ENCODE measurements around the gene XXYLT1. TPM values are rescaled to one million over a fixed set of nuclear protein-coding genes. Genes with fewer than 3 reads are reported as not detected.
A peak's percentile ranks its signal among the peaks of the same experiment; 100 is the strongest.

Gene XXYLT1
- total and polyA plus RNA-seq, 9 donors = 17.2 to 30.7 (median 23.9) TPM

- no peaks in the 10 kb centered on the region for H3K36me3 ChIP-seq (ENCODE audit: control insufficient read depth, insufficient read depth, low read length)
- WGBS (ENCODE audit: insufficient coverage) = 50% methylated on average over 1 of the region's 12 CpGs
Measured at GRCh38 chr3:195105841-195106417, 165.0 kb downstream of the XXYLT1 start.

GRCh38 chr3:195105389-195105788, 165.6 kb downstream of the XXYLT1 start:
- DNase-seq = peak; percentile 46
- no peaks in the 10 kb centered on the region for H3K36me3 ChIP-seq (ENCODE audit: control insufficient read depth, insufficient read depth, low read length)
- no peak overlapping the region for H3K27ac ChIP-seq (ENCODE audit: low read length)
- H3K27me3 ChIP-seq (ENCODE audit: control insufficient read depth, insufficient read depth, low read length) = no peaks in the 10 kb centered on the region
- H3K4me3 ChIP-seq (ENCODE audit: low read length) = no peak overlapping the region
- 67% methylated on average over 9 of the region's 13 CpGs for WGBS (ENCODE audit: insufficient coverage)
- H3K4me1 ChIP-seq (ENCODE audit: control insufficient read depth, insufficient read depth, low read length) = peaks cover 13% of the 10 kb centered on the region
- H3K9me3 ChIP-seq (replicated peaks; ENCODE audit: control insufficient read depth, low read depth, low read length) = no peaks in the 10 kb centered on the region

More at GRCh38 chr3:195105841-195106417, 165.0 kb downstream of the XXYLT1 start:
- peak overlapping the region; percentile 15 for H3K4me3 ChIP-seq (ENCODE audit: low read length)
- no peak overlapping the region for H3K27ac ChIP-seq (ENCODE audit: low read length)
- H3K9me3 ChIP-seq (replicated peaks; ENCODE audit: control insufficient read depth, low read depth, low read length) = no peaks in the 10 kb centered on the region
- DNase-seq = no peak
- H3K27me3 ChIP-seq (ENCODE audit: control insufficient read depth, insufficient read depth, low read length) = no peaks in the 10 kb centered on the region
- H3K4me1 ChIP-seq (ENCODE audit: control insufficient read depth, insufficient read depth, low read length) = peaks cover 14% of the 10 kb centered on the region

GRCh38 chr3:195104340-195104739, 166.6 kb downstream of the XXYLT1 start:
- Histone ChIP-seq H3K36me3 (ENCODE audit: control insufficient read depth, insufficient read depth, low read length) (no peaks in the 10 kb centered on the region), H3K9me3 (replicated peaks; ENCODE audit: control insufficient read depth, low read depth, low read length) (no peaks in the 10 kb centered on the region), H3K27ac (ENCODE audit: low read length) (no peak overlapping the region), H3K4me3 (ENCODE audit: low read length) (no peak overlapping the region), H3K4me1 (ENCODE audit: control insufficient read depth, insufficient read depth, low read length) (peaks cover 13% of the 10 kb centered on the region), H3K27me3 (ENCODE audit: control insufficient read depth, insufficient read depth, low read length) (no peaks in the 10 kb centered on the region)
- DNase-seq = no peak
- 77% methylated on average over 7 of the region's 8 CpGs for WGBS (ENCODE audit: insufficient coverage)

GRCh38 chr3:195103623-195104022, 167.3 kb downstream of the XXYLT1 start:
- peaks cover 15% of the 10 kb centered on the region for H3K4me1 ChIP-seq (ENCODE audit: control insufficient read depth, insufficient read depth, low read length)
- no peaks in the 10 kb centered on the region for H3K9me3 ChIP-seq (replicated peaks; ENCODE audit: control insufficient read depth, low read depth, low read length)
- H3K27me3 ChIP-seq (ENCODE audit: control insufficient read depth, insufficient read depth, low read length) = no peaks in the 10 kb centered on the region
- DNase-seq = no peak
- H3K36me3 ChIP-seq (ENCODE audit: control insufficient read depth, insufficient read depth, low read length) = no peaks in the 10 kb centered on the region
- no CpG with 5 or more reads among the region's 2 CpGs for WGBS (ENCODE audit: insufficient coverage)
- H3K4me3 ChIP-seq (ENCODE audit: low read length) = no peak overlapping the region
- H3K27ac ChIP-seq (ENCODE audit: low read length) = no peak overlapping the region

GRCh38 chr3:195102609-195103467, 168.1 kb downstream of the XXYLT1 start:
- H3K4me3 ChIP-seq (ENCODE audit: low read length) = no peak overlapping the region
- H3K4me1 ChIP-seq (ENCODE audit: control insufficient read depth, insufficient read depth, low read length) = peaks cover 15% of the 10 kb centered on the region
- DNase-seq = peak; percentile 79
- no peaks in the 10 kb centered on the region for H3K36me3 ChIP-seq (ENCODE audit: control insufficient read depth, insufficient read depth, low read length)
- H3K27ac ChIP-seq (ENCODE audit: low read length) = peak overlapping the region; percentile 21
- WGBS (ENCODE audit: insufficient coverage) = 82% methylated on average over 6 of the region's 32 CpGs
- no peaks in the 10 kb centered on the region for H3K27me3 ChIP-seq (ENCODE audit: control insufficient read depth, insufficient read depth, low read length)
- H3K9me3 ChIP-seq (replicated peaks; ENCODE audit: control insufficient read depth, low read depth, low read length) = no peaks in the 10 kb centered on the region

GRCh38 chr3:195101927-195102608, 168.9 kb downstream of the XXYLT1 start:
- 84% methylated on average over 9 of the region's 13 CpGs for WGBS (ENCODE audit: insufficient coverage)
- no peaks in the 10 kb centered on the region for H3K27me3 ChIP-seq (ENCODE audit: control insufficient read depth, insufficient read depth, low read length)
- DNase-seq = no peak
- H3K4me3 ChIP-seq (ENCODE audit: low read length) = no peak overlapping the region
- H3K9me3 ChIP-seq (replicated peaks; ENCODE audit: control insufficient read depth, low read depth, low read length) = no peaks in the 10 kb centered on the region
- peaks cover 15% of the 10 kb centered on the region for H3K4me1 ChIP-seq (ENCODE audit: control insufficient read depth, insufficient read depth, low read length)
- no peak overlapping the region for H3K27ac ChIP-seq (ENCODE audit: low read length)
- H3K36me3 ChIP-seq (ENCODE audit: control insufficient read depth, insufficient read depth, low read length) = no peaks in the 10 kb centered on the region

- Histone ChIP-seq H3K27me3 (ENCODE audit: control insufficient read depth, insufficient read depth, low read length) (no peaks in the 10 kb centered on the region), H3K36me3 (ENCODE audit: control insufficient read depth, insufficient read depth, low read length) (no peaks in the 10 kb centered on the region), H3K4me1 (ENCODE audit: control insufficient read depth, insufficient read depth, low read length) (peaks cover 8% of the 10 kb centered on the region), H3K4me3 (ENCODE audit: low read length) (no peak overlapping the region), H3K9me3 (replicated peaks; ENCODE audit: control insufficient read depth, low read depth, low read length) (no peaks in the 10 kb centered on the region), H3K27ac (ENCODE audit: low read length) (no peak overlapping the region)
- WGBS (ENCODE audit: insufficient coverage) = 97% methylated on average over 2 of the region's 8 CpGs
- DNase-seq = no peak
Measured at GRCh38 chr3:195101001-195101583, 169.9 kb downstream of the XXYLT1 start.

- no peak overlapping the region for H3K27ac ChIP-seq (ENCODE audit: low read length)
Measured at GRCh38 chr3:195099951-195100785, 170.8 kb downstream of the XXYLT1 start.

GRCh38 chr3:195098741-195099525, 172.0 kb downstream of the XXYLT1 start:
- DNase-seq = no peak
- WGBS (ENCODE audit: insufficient coverage) = 85% methylated on average over 10 of the region's 16 CpGs
- Histone ChIP-seq H3K9me3 (replicated peaks; ENCODE audit: control insufficient read depth, low read depth, low read length) (no peaks in the 10 kb centered on the region), H3K4me1 (ENCODE audit: control insufficient read depth, insufficient read depth, low read length) (peaks cover 24% of the 10 kb centered on the region), H3K27ac (ENCODE audit: low read length) (no peak overlapping the region), H3K36me3 (ENCODE audit: control insufficient read depth, insufficient read depth, low read length) (no peaks in the 10 kb centered on the region), H3K4me3 (ENCODE audit: low read length) (no peak overlapping the region), H3K27me3 (ENCODE audit: control insufficient read depth, insufficient read depth, low read length) (no peaks in the 10 kb centered on the region)

More at GRCh38 chr3:195099951-195100785, 170.8 kb downstream of the XXYLT1 start:
- H3K27me3 ChIP-seq (ENCODE audit: control insufficient read depth, insufficient read depth, low read length) = no peaks in the 10 kb centered on the region
- peaks cover 12% of the 10 kb centered on the region for H3K4me1 ChIP-seq (ENCODE audit: control insufficient read depth, insufficient read depth, low read length)
- WGBS (ENCODE audit: insufficient coverage) = 87% methylated on average over 9 of the region's 14 CpGs
- no peak for DNase-seq
- H3K4me3 ChIP-seq (ENCODE audit: low read length) = no peak overlapping the region
- H3K36me3 ChIP-seq (ENCODE audit: control insufficient read depth, insufficient read depth, low read length) = no peaks in the 10 kb centered on the region
- no peaks in the 10 kb centered on the region for H3K9me3 ChIP-seq (replicated peaks; ENCODE audit: control insufficient read depth, low read depth, low read length)

Measured in muscle of leg (tissue), 11 donors.